ENCODE data around the gene MCM10.

- TF ChIP-seq EZH2 (IDR thresholded peaks at IDR 0.05) (no peak), EZH2phosphoT487 (IDR thresholded peaks at IDR 0.05) (no peak)
- TF ChIP-seq, protein P1, sequence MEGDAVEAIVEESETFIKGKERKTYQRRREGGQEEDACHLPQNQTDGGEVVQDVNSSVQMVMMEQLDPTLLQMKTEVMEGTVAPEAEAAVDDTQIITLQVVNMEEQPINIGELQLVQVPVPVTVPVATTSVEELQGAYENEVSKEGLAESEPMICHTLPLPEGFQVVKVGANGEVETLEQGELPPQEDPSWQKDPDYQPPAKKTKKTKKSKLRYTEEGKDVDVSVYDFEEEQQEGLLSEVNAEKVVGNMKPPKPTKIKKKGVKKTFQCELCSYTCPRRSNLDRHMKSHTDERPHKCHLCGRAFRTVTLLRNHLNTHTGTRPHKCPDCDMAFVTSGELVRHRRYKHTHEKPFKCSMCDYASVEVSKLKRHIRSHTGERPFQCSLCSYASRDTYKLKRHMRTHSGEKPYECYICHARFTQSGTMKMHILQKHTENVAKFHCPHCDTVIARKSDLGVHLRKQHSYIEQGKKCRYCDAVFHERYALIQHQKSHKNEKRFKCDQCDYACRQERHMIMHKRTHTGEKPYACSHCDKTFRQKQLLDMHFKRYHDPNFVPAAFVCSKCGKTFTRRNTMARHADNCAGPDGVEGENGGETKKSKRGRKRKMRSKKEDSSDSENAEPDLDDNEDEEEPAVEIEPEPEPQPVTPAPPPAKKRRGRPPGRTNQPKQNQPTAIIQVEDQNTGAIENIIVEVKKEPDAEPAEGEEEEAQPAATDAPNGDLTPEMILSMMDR (IDR thresholded peaks at IDR 0.05) = no peak
These were observed 65.7 kb downstream of the MCM10 start for GRCh38 chr10:13227031-13227430.

Measured in neural progenitor cell (in vitro differentiated cells).